Erythroblast (primary cell): ENCODE results near the gene SLC7A10.
"Not testable (repeated sequence)": the region's sequence is repeated elsewhere in the genome, so short reads cannot be mapped to it uniquely, and the experiment has no call there.

ENCODE experiments used
- DNase-seq, 2 experiments: peaks; one replicate each; lab custom pipeline; 2025; lab: John Stamatoyannopoulos, UW
- GATA1 ChIP-seq: IDR thresholded peaks from 2 replicates; pipeline ENCODE4 v1.6.1; 2011; ENCODE audit warnings: low read depth, mild to moderate bottlenecking, control low read depth, low read length, moderate library complexity
- POLR2A ChIP-seq: IDR thresholded peaks from 2 replicates; pipeline ENCODE4 v1.6.1; 2011; ENCODE audit warnings: mild to moderate bottlenecking, low read length

Gene SLC7A10

GRCh38 chr19:33192010-33192409, 33.6 kb downstream of the SLC7A10 start:
- TF ChIP-seq POLR2A = no peak
- no peak for TF ChIP-seq GATA1
- no peak for DNase-seq

- TF ChIP-seq GATA1 (no peak), POLR2A (no peak)
- DNase-seq = no peak
These were observed 34.1 kb downstream of the SLC7A10 start for GRCh38 chr19:33191501-33191900.

- not testable (repeated sequence) for DNase-seq
These were observed 34.6 kb downstream of the SLC7A10 start for GRCh38 chr19:33191092-33191491.

- no peak for TF ChIP-seq POLR2A
- no peak for TF ChIP-seq GATA1
- no peak for DNase-seq
These were observed 36.2 kb downstream of the SLC7A10 start for GRCh38 chr19:33189453-33189852.

GRCh38 chr19:33187183-33187540, 38.5 kb downstream of the SLC7A10 start:
- no peak for TF ChIP-seq GATA1
- TF ChIP-seq POLR2A = no peak
- no peak for DNase-seq

GRCh38 chr19:33186431-33187182, 39.0 kb downstream of the SLC7A10 start:
- DNase-seq = no peak

GRCh38 chr19:33177417-33177979, 48.2 kb downstream of the SLC7A10 start:
- no peak for TF ChIP-seq GATA1
- no peak for TF ChIP-seq POLR2A
- DNase-seq = peak; percentile 87 to 92

More at GRCh38 chr19:33186431-33187182, 39.0 kb downstream of the SLC7A10 start:
- TF ChIP-seq GATA1 = no peak
- no peak for TF ChIP-seq POLR2A

- TF ChIP-seq GATA1 = no peak
- TF ChIP-seq POLR2A = peak; percentile 89
- DNase-seq = peak; percentile 97 to 99
These were observed 48.8 kb downstream of the SLC7A10 start for GRCh38 chr19:33176670-33177416.

- no peak for TF ChIP-seq POLR2A
- DNase-seq = peak; percentile 40 to 66
These were observed 49.6 kb downstream of the SLC7A10 start for GRCh38 chr19:33175886-33176669.

GRCh38 chr19:33175156-33175782, 50.4 kb downstream of the SLC7A10 start:
- TF ChIP-seq GATA1 (no peak), POLR2A (no peak)
- no peak for DNase-seq

GRCh38 chr19:33174186-33174585, 51.5 kb downstream of the SLC7A10 start:
- TF ChIP-seq POLR2A (no peak), GATA1 (no peak)
- no peak for DNase-seq

GRCh38 chr19:33171916-33172359, 53.7 kb downstream of the SLC7A10 start:
- TF ChIP-seq GATA1 (no peak), POLR2A (no peak)
- no peak for DNase-seq

GRCh38 chr19:33171222-33171795, 54.3 kb downstream of the SLC7A10 start:
- DNase-seq = no peak
- TF ChIP-seq POLR2A (no peak), GATA1 (no peak)
